ENCODE measurements around the gene UNC13C. TPM values are rescaled to one million over a fixed set of nuclear protein-coding genes. Genes with fewer than 3 reads are reported as not detected.

The UNC13C gene
- total RNA-seq, 1 donor from 2014 or later: not detected

DNA sequence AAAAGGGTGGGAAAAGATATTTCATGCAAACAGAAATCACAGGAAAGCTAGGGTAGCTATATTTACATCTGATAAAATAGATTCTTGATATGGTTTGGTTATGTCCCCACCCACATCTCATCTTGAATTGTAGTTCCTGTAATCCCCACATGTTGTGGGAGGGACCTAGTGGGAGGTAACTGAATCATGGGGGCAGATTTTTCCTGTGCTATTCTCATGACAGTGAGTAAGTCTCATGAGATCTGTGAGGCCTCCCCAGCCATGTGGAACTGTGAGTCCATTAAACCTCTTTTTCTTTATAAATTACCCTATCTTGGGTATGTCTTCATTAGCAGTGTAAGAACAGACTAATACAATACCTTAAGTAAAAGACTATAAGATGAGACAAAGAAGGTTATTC, 660.4 kb downstream of the UNC13C start:
- DNase-seq (ENCODE audit: low read depth in 2 of 2): no peak

DNA sequence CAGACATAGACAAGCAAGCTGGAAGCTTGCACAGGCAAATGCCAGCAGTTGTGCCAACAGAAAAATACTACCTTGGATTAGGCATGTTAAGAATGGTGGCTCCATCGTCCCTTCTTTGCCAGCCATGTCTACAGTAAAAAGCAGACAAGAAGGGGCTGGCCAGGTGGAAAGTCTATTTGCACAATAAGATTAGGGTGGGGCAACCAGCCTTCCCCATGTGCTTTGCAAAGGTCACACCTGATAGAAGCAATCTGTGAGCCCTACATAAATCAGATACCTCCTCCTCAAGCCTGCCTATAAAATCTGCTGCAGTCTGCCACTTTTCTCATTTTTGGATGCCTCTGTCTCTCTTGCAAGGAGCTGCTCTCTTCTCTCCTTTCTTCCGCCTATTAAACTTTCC, 662.6 kb downstream of the UNC13C start:
- no peak for DNase-seq (ENCODE audit: low read depth in 2 of 2)

DNA sequence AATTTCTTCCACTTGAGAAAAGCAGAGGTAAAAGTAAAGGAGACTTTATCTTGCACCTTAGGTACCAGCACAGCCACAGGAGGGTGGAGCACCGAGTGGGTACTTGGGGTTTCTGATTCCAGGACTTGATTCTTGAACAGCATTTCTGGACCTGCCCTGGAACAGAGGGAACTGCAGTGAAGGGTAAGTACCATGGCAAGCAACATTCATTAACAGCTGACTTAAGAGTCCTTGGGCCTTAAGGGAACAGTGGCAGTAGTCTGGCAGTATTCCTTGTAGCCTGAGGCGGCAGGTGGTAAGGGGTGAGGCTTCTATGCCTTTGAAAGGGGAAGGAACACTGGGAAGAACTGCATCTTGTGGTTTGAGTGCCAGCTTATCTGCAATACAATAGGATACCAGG, 666.6 kb downstream of the UNC13C start:
- DNase-seq (ENCODE audit: low read depth in 2 of 2): no peak

DNA sequence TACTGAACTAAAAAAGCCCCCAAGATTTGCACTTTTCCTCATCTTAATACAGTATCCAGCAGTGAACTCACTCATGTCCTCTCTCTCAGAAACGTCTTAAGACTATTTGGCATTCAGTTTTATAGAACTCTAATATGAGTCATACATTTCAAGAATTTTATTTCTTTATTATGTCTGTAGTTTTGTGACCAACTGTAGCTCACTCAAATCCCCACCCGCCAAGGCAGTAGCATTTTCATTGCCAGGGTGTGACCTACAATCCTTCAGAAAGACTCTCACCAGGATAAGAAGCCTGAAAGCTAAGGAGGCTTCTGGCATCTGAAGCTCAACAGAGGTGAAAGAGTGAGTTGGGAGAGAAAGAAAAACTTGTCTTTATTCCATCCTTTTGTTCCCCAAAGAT, 681.4 kb downstream of the UNC13C start:
- no peak for DNase-seq (ENCODE audit: low read depth in 2 of 2)

DNA sequence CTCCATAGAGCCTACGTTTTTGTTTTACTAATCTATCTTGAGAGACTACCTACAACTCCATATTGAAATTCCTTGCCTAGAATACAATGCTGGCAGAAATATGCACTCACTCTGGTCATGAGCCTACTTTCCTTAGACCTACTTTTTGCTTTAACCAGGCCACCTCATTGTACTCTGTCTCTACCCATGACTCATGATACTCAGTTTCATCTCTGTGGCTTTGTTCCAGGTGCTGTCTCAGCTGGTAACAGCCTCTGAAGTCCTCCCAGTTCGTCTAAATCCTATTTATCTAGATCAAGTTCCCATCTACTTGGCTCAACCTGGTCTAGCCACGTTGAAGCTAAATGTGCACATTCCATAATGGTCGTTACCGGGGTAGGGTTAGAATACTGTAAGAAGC, 682.1 kb downstream of the UNC13C start:
- DNase-seq (ENCODE audit: low read depth in 2 of 2): no peak

DNA sequence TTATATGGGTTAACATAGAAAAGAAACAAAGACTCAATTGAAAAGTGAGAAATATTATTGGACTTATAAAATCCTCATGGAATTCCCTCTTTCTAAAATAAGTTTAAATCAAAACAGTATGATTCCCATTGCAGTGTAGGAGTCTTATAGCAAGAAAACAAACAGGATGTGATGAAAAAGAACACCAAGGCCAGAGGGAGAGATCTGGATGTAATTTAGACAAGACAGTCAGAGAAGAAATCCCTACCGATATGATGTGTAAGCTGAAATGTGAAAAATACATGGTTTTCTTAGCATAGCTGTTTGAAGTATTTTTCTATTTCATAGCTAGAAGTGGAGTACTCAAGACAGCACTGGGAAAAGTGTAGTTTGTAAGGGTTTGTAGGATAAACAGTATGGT, 697.0 kb downstream of the UNC13C start:
- DNase-seq (ENCODE audit: low read depth in 2 of 2): no peak

DNA sequence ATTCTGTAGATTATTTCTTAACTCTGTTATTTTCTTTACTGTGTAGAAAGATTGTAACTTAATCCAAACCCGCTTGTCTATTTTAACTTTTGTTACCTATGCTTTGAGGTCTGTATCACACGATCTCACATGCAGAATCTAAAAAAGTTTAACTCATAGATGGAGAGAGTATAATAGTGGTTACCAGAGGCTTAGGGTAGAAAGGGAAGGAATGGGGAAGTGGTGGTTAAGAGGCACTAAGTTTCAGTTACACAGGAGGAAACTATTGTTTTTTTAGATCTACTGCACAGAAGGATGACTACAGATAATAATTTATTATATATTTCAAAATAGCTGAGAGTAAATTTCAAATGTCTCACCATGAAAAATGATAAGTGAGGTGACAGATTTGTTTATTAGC, 703.3 kb downstream of the UNC13C start:
- no peak for DNase-seq (ENCODE audit: low read depth in 2 of 2)

Other genes with a start within 250 kb of the UNC13C start
- not detected in 2 replicates for gene WDR72, start 218.8 kb upstream of the UNC13C start, total RNA-seq